SK-N-SH (cell line): ENCODE measurements around the gene PPP1R36. TPM values are rescaled to one million over a fixed set of nuclear protein-coding genes. Genes with fewer than 3 reads are reported as not detected.

Experiments used
- CTCF ChIA-PET: fragments of 300-600, 350-600 bp; formaldehyde crosslinking; extraction: SDS; loops from one replicate; lab custom pipeline; 2021; lab: Yijun Ruan, JAX
- POLR2A ChIA-PET: fragments of 350-600 bp; sonication (Branson Sonifier 250); formaldehyde crosslinking; extraction: SDS; loops from one replicate; lab custom pipeline; 2020; ENCODE audit warnings: antibody characterized with exemption, inconsistent platforms; lab: Yijun Ruan, JAX
- DNase-seq: peaks from one replicate; pipeline ENCODE4 v3.0.0; 2012
- H2AFZ ChIP-seq: fragments of 200-600 bp; sonication (generic); 2 replicates; pipeline ENCODE4 v1.8.1; 2016; ENCODE audit warnings: antibody characterized with exemption, mild to moderate bottlenecking, low read depth
- H3F3A ChIP-seq: fragments of 200-600 bp; sonication (generic); replicated peaks from 2 replicates; pipeline ENCODE3; 2016; ENCODE audit warnings: antibody characterized with exemption, mild to moderate bottlenecking; ENCODE audit not compliant: insufficient read depth
- H3K27ac ChIP-seq, 2 experiments: fragments of 200-500 bp in 1 of 2; fragments of 200-600 bp in 1 of 2; sonication (Bioruptor generic) in 1 of 2; sonication (generic), shearing (Covaris generic) in 1 of 2; 2 replicates each; pipeline versions ENCODE4 v1.5.1 to v1.6.1; 2014 to 2016; ENCODE audit warnings: low read depth in 2 of 2, inconsistent platforms in 1 of 2, low read length in 1 of 2, mild to moderate bottlenecking in 1 of 2, mixed read lengths in 1 of 2
- H3K27me3 ChIP-seq: fragments of 200-600 bp; sonication (generic), shearing (Covaris generic); 2 replicates; pipeline ENCODE4 v1.6.1; 2016; ENCODE audit warnings: mixed run types; ENCODE audit not compliant: insufficient read depth
- H3K36me3 ChIP-seq, 2 experiments: fragments of 200-500 bp in 1 of 2; fragments of 200-600 bp in 1 of 2; sonication (Bioruptor generic) in 1 of 2; sonication (generic) in 1 of 2; replicated peaks in 1 of 2; 2 replicates each; pipeline versions ENCODE3 to v1.5.1; 2014 to 2016; ENCODE audit warnings: low read length in 1 of 2, mild to moderate bottlenecking in 1 of 2; ENCODE audit not compliant: insufficient read depth in 2 of 2, control insufficient read depth in 1 of 2
- H3K4me1 ChIP-seq, 2 experiments: fragments of 200-500 bp in 1 of 2; fragments of 200-600 bp in 1 of 2; sonication (Bioruptor generic) in 1 of 2; sonication (generic), shearing (Covaris generic) in 1 of 2; 2 replicates each; pipeline versions ENCODE4 v1.5.1 to v1.6.1; 2014 to 2016; ENCODE audit warnings: low read depth in 1 of 2, low read length in 1 of 2, mixed run types in 1 of 2; ENCODE audit not compliant: insufficient read depth in 2 of 2, control insufficient read depth in 1 of 2
- H3K4me2 ChIP-seq: fragments of 200-600 bp; sonication (generic), shearing (Covaris generic); 2 replicates; pipeline ENCODE4 v1.6.1; 2017; ENCODE audit warnings: mixed run types
- H3K4me3 ChIP-seq, 2 experiments: fragments of 200-500 bp in 1 of 2; fragments of 200-600 bp in 1 of 2; sonication (Bioruptor generic) in 1 of 2; sonication (generic), shearing (Covaris generic) in 1 of 2; 2 replicates each; pipeline versions ENCODE4 v1.5.1 to v1.8.1; 2014 to 2016; ENCODE audit warnings: low read depth in 2 of 2, inconsistent platforms in 1 of 2, low read length in 1 of 2, mild to moderate bottlenecking in 1 of 2, mixed read lengths in 1 of 2, moderate library complexity in 1 of 2
- H3K79me2 ChIP-seq: fragments of 200-600 bp; sonication (generic); 2 replicates; pipeline ENCODE4 v1.8.1; 2017; ENCODE audit warnings: mild to moderate bottlenecking; ENCODE audit not compliant: insufficient read depth
- H3K9ac ChIP-seq: fragments of 200-600 bp; sonication (generic); 2 replicates; pipeline ENCODE4 v1.6.1; 2017; ENCODE audit warnings: mixed run types
- H3K9me2 ChIP-seq: fragments of 200-600 bp; sonication (generic); 2 replicates; pipeline ENCODE4 v1.6.1; 2017; ENCODE audit warnings: mixed run types
- H3K9me3 ChIP-seq: fragments of 200-600 bp; sonication (generic); 2 replicates; pipeline ENCODE4 v1.6.1; 2017; ENCODE audit warnings: mixed run types, mild to moderate bottlenecking, moderate library complexity
- H4K20me1 ChIP-seq: fragments of 200-600 bp; sonication (generic); 2 replicates; pipeline ENCODE4 v1.6.1; 2017; ENCODE audit warnings: mild to moderate bottlenecking, mixed run types; ENCODE audit not compliant: insufficient read depth
- CHD2 ChIP-seq: fragments of 150-350 bp; IDR thresholded peaks from 2 replicates; pipeline ENCODE4 v1.6.1; 2018; ENCODE audit warnings: low read length; ENCODE audit not compliant: partially characterized antibody
- ELF1 ChIP-seq: IDR thresholded peaks from 2 replicates; pipeline ENCODE4 v1.4.0; 2012
- EZH2phosphoT487 ChIP-seq: fragments of 200-600 bp; sonication (generic); IDR thresholded peaks from 2 replicates; pipeline ENCODE4 v1.6.1; 2017; ENCODE audit warnings: low read depth, mixed run types, mild to moderate bottlenecking, antibody characterized with exemption, moderate library complexity, borderline replicate concordance
- FOSL2 ChIP-seq: IDR thresholded peaks from 2 replicates; pipeline ENCODE4 v1.4.0; 2012; ENCODE audit warnings: low read depth, mild to moderate bottlenecking, moderate library complexity, borderline replicate concordance
- FOXJ3 ChIP-seq: sonication (generic); formaldehyde crosslinking; IDR thresholded peaks from 2 replicates; pipeline ENCODE4 v1.5.1; 2020; ENCODE audit warnings: mild to moderate bottlenecking, missing genetic modification reagents
- FOXM1 ChIP-seq: IDR thresholded peaks from 2 replicates; pipeline ENCODE4 v1.4.0; 2012; ENCODE audit warnings: low read depth, mild to moderate bottlenecking
- GABPA ChIP-seq: IDR thresholded peaks from 2 replicates; pipeline ENCODE4 v1.4.0; 2012; ENCODE audit warnings: low read depth, mild to moderate bottlenecking
- GATA2 ChIP-seq: sonication (generic); formaldehyde crosslinking; IDR thresholded peaks from 2 replicates; pipeline ENCODE4 v1.5.0; 2020; ENCODE audit warnings: mild to moderate bottlenecking, missing genetic modification reagents
- JUND ChIP-seq: IDR thresholded peaks from 2 replicates; pipeline ENCODE4 v1.4.0; 2012
- NFIC ChIP-seq: IDR thresholded peaks from 2 replicates; pipeline ENCODE4 v1.4.0; 2012; ENCODE audit warnings: borderline replicate concordance
- NRF1 ChIP-seq: IDR thresholded peaks from 2 replicates; pipeline ENCODE4 v1.6.1; 2012; ENCODE audit warnings: low read depth, mild to moderate bottlenecking, low read length
- PBX3 ChIP-seq: IDR thresholded peaks from 2 replicates; pipeline ENCODE4; 2012
- POLR2AphosphoS5 ChIP-seq: IDR thresholded peaks from 2 replicates; pipeline ENCODE4 v1.6.1; 2012; ENCODE audit warnings: low read depth, low read length
- RAD21 ChIP-seq: IDR thresholded peaks from 2 replicates; pipeline ENCODE4 v1.6.1; 2012; ENCODE audit warnings: mild to moderate bottlenecking, low read length
- REST ChIP-seq: IDR thresholded peaks from 2 replicates; pipeline ENCODE4 v1.6.1; 2012; ENCODE audit warnings: mild to moderate bottlenecking, low read depth, low read length, moderate library complexity
- RFX5 ChIP-seq: IDR thresholded peaks from 2 replicates; pipeline ENCODE4 v1.6.1; 2012; ENCODE audit warnings: mild to moderate bottlenecking, improper control_type of control experiment, low read length
- SIN3A ChIP-seq: IDR thresholded peaks from 2 replicates; pipeline ENCODE4 v1.6.1; 2012; ENCODE audit warnings: low read depth, mild to moderate bottlenecking, low read length, moderate library complexity, borderline replicate concordance
- SMC3 ChIP-seq: IDR thresholded peaks from 2 replicates; pipeline ENCODE4 v1.6.1; 2012; ENCODE audit warnings: low read depth, low read length, improper control_type of control experiment
- TAF1 ChIP-seq: IDR thresholded peaks from 2 replicates; pipeline ENCODE4 v1.6.1; 2012; ENCODE audit warnings: low read depth, mild to moderate bottlenecking, low read length, moderate library complexity, borderline replicate concordance
- TCF12 ChIP-seq: IDR thresholded peaks from 2 replicates; pipeline ENCODE4 v1.4.0; 2012
- TEAD4 ChIP-seq: IDR thresholded peaks from 2 replicates; pipeline ENCODE4 v1.4.0; 2012; ENCODE audit warnings: mild to moderate bottlenecking, borderline replicate concordance; ENCODE audit not compliant: insufficient read depth
- USF2 ChIP-seq: fragments of 150-350 bp; IDR thresholded peaks from 2 replicates; pipeline ENCODE4 v1.6.1; 2017; ENCODE audit warnings: antibody characterized with exemption, low read length, low read depth, borderline replicate concordance
- YY1 ChIP-seq: IDR thresholded peaks from 2 replicates; pipeline ENCODE4 v1.4.0; 2012; ENCODE audit warnings: low read depth, mild to moderate bottlenecking
- ZBTB33 ChIP-seq: IDR thresholded peaks from 2 replicates; pipeline ENCODE4 v1.4.0; 2012; ENCODE audit warnings: low read depth, borderline replicate concordance
- WGBS: methylation state at CpG from one replicate; pipeline ENCODE4 v1.1.6; 2017; ENCODE audit warnings: low lambda C conversion rate; 5-methylcytosine and 5-hydroxymethylcytosine counted together
- polyA plus RNA-seq, 3 experiments: library from polyadenylated mRNA; depleted of rRNA; stranded (reverse); fragments of >200 nt; gene quantifications; 2 replicates each; pipeline ENCODE4 v1.2.3, GENCODE V29; 2012
- TF ChIP-seq, protein P1 (sequence below): IDR thresholded peaks from 2 replicates; pipeline ENCODE4 v1.4.0; 2012; ENCODE audit warnings: low read depth

PPP1R36 gene
- polyA plus RNA-seq, 1 of the 3 experiments (the other 2 are of a cell fraction) = 0.08 TPM

DNA sequence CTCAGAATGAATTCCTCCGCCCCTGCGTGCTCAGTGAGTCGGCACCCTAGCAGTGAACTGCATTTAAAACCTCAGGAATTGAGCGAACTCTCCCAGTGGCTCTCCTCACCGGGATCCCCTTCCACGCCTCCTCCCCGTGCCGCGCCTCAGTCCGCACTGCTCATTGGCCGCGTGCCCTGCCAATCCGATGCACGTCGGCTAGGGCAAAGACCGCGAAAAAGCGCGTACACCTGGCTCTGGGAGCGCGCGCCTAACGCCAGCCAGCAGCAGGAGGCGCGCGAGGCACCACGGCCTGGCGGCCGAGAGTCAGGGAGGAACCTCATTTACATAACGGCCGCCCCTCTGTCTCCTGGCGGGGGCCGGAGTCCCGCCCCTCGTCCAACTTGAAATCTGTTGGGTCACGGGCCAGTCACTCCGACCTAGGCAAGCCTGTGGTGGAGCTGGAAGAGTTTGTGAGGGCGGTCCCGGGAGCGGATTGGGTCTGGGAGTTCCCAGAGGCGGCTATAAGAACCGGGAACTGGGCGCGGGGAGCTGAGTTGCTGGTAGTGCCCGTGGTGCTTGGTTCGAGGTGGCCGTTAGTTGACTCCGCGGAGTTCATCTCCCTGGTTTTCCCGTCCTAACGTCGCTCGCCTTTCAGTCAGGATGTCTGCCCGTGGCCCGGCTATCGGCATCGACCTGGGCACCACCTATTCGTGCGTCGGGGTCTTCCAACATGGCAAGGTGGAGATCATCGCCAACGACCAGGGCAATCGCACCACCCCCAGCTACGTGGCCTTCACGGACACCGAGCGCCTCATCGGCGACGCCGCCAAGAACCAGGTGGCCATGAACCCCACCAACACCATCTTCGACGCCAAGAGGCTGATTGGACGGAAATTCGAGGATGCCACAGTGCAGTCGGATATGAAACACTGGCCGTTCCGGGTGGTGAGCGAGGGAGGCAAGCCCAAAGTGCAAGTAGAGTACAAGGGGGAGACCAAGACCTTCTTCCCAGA, 9.3 kb upstream of the PPP1R36 start, which contains the start of gene HSPA2:
TSS of gene HSPA2 (plus strand) at position 534 of the 995 bp plus-strand sequence. CDS start at position 643, 109 bp downstream.
- Histone ChIP-seq H3F3A (peaks cover 23% of the 10 kb centered on the region), H3K4me1 (peaks cover 0 to 5% of the 10 kb centered on the region in 2 experiments; a peak in 2 of 4 replicates), H3K79me2 (no peaks in the 10 kb centered on the region), H2AFZ (peak within 1 kb of the TSS; percentile 84), H3K9me2 (no peaks in the 10 kb centered on the region), H3K9me3 (no peaks in the 10 kb centered on the region), H4K20me1 (no peaks in the 10 kb centered on the region), H3K4me3 (peak within 1 kb of the TSS; percentile 61 to 65), H3K9ac (peak within 1 kb of the TSS; percentile 83), H3K27ac (peak within 1 kb of the TSS; percentile 79 to 94), H3K36me3 (no peaks in the 10 kb centered on the region), H3K27me3 (no peaks in the 10 kb centered on the region), H3K4me2 (peak within 1 kb of the TSS; percentile 70)
- DNase-seq = peak; percentile 98
- 26% methylated on average over 51 of the region's 79 CpGs for WGBS
- CTCF ChIA-PET = interaction anchor here (0.6 to 1.5 kb wide), 10 partner anchors 9 to 228 kb away, joined by 3 to 16 read pairs (median 4); partner anchors contain the start of gene AKAP5
- POLR2A ChIA-PET = interaction anchor here (0.6 to 1.5 kb wide), 11 partner anchors 9 to 562 kb away, joined by 3 to 7 read pairs (median 4); partner anchors contain the start of genes MAX and ZBTB1
- peak; percentile 64 for TF ChIP-seq RAD21
- peak; percentile 64; the same call in 1 of the 2 replicates for TF ChIP-seq RFX5
- peak; percentile 99 for TF ChIP-seq POLR2AphosphoS5
- TF ChIP-seq PBX3 = peak; percentile 99
- TF ChIP-seq ELF1 = no peak
- TF ChIP-seq EZH2phosphoT487 = no peak
- TF ChIP-seq TCF12 = no peak
- no peak for TF ChIP-seq JUND
- TF ChIP-seq GATA2 (CRISPR knock-in tag) = no peak
- TF ChIP-seq USF2 = no peak
- TF ChIP-seq GABPA = no peak
- TF ChIP-seq REST = 0 out of 2 replicates have a peak, but pooled peaks have one; percentile 19
- TF ChIP-seq TAF1 = peak; percentile 89
- TF ChIP-seq, protein P1, sequence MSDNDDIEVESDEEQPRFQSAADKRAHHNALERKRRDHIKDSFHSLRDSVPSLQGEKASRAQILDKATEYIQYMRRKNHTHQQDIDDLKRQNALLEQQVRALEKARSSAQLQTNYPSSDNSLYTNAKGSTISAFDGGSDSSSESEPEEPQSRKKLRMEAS = peak; percentile 79
- peak; percentile 9; the same call in 1 of the 2 replicates for TF ChIP-seq NRF1
- peak; percentile 87 for TF ChIP-seq SMC3
- no peak for TF ChIP-seq TEAD4
- no peak for TF ChIP-seq NFIC
- no peak for TF ChIP-seq ZBTB33
- no peak for TF ChIP-seq FOXM1
- peak; percentile 55 for TF ChIP-seq CHD2
- no peak for TF ChIP-seq FOSL2
- TF ChIP-seq FOXJ3 (CRISPR knock-in tag) = no peak
- peak; percentile 16; the same call in 1 of the 2 replicates for TF ChIP-seq SIN3A
- TF ChIP-seq YY1 = no peak
